Liver (tissue), 9 donors: Measurements from ENCODE around the gene RAB28. TPM values are rescaled to one million over a fixed set of nuclear protein-coding genes. Genes with fewer than 3 reads are reported as not detected.

Experiments
- DNase-seq: peaks from one replicate; pipeline ENCODE4 v3.0.0-alpha.2; 2017; ENCODE audit warnings: low spot score
- H3K27ac ChIP-seq, 2 donors: one replicate each; pipeline ENCODE4 v1.7.0; 2013; ENCODE audit warnings: inconsistent platforms in 2 of 2, low read length in 2 of 2, control low read depth in 1 of 2, low read depth in 1 of 2, mild to moderate bottlenecking in 1 of 2
- H3K27me3 ChIP-seq, 4 donors: one replicate each; pipeline versions ENCODE4 v1.6.1 to v1.7.0; 2013; ENCODE audit warnings: low read length in 3 of 4, inconsistent platforms in 1 of 4, mild to moderate bottlenecking in 1 of 4, moderate library complexity in 1 of 4; ENCODE audit not compliant: control insufficient read depth in 4 of 4, insufficient read depth in 4 of 4
- H3K36me3 ChIP-seq, 4 donors: one replicate each; pipeline versions ENCODE4 v1.6.1 to v1.7.0; 2013; ENCODE audit warnings: low read length in 3 of 4, mild to moderate bottlenecking in 3 of 4, low read depth in 1 of 4, moderate library complexity in 1 of 4; ENCODE audit not compliant: control insufficient read depth in 4 of 4, insufficient read depth in 3 of 4
- H3K4me1 ChIP-seq, 4 donors: one replicate each; pipeline versions ENCODE4 v1.6.1 to v1.7.0; 2013; ENCODE audit warnings: low read length in 3 of 4, mild to moderate bottlenecking in 3 of 4, moderate library complexity in 1 of 4; ENCODE audit not compliant: control insufficient read depth in 4 of 4, insufficient read depth in 4 of 4
- H3K4me3 ChIP-seq, 3 donors: one replicate each; pipeline versions ENCODE4 v1.6.1 to v1.7.0; 2013; ENCODE audit warnings: low read length in 3 of 3, control low read depth in 1 of 3, low read depth in 1 of 3, mild to moderate bottlenecking in 1 of 3
- H3K9ac ChIP-seq, 2 donors: one replicate each; pipeline ENCODE4 v1.7.0; 2013; ENCODE audit warnings: low read length in 2 of 2, mild to moderate bottlenecking in 2 of 2, moderate library complexity in 2 of 2, control low read depth in 1 of 2, low read depth in 1 of 2
- H3K9me3 ChIP-seq, 4 donors: one replicate each; pipeline versions ENCODE4 v1.6.1 to v1.7.0; 2013; ENCODE audit warnings: low read length in 3 of 4; ENCODE audit not compliant: control insufficient read depth in 4 of 4
- ATF3 ChIP-seq: IDR thresholded peaks from 2 replicates; pipeline ENCODE4 v1.6.1; 2016; ENCODE audit warnings: antibody characterized with exemption
- GABPA ChIP-seq, 2 donors: IDR thresholded peaks in 1 of 2; conservative IDR thresholded peaks in 1 of 2; 2 replicates each; pipeline ENCODE4 v1.6.1; 2016; ENCODE audit warnings: antibody characterized with exemption in 2 of 2, mild to moderate bottlenecking in 1 of 2, moderate library complexity in 1 of 2
- HNF4A ChIP-seq, 2 donors: conservative IDR thresholded peaks; 2 replicates each; pipeline ENCODE4 v1.6.1; 2016; ENCODE audit warnings: antibody characterized with exemption in 2 of 2, mild to moderate bottlenecking in 2 of 2
- JUND ChIP-seq, 2 donors: IDR thresholded peaks; 2 replicates each; pipeline ENCODE4 v1.6.1; 2016; ENCODE audit warnings: antibody characterized with exemption in 2 of 2
- RAD21 ChIP-seq, 2 donors: IDR thresholded peaks; 2 replicates each; pipeline ENCODE4 v1.6.1; 2016; ENCODE audit warnings: antibody characterized with exemption in 2 of 2, mild to moderate bottlenecking in 2 of 2
- REST ChIP-seq: IDR thresholded peaks from 2 replicates; pipeline ENCODE4 v1.6.1; 2016; ENCODE audit warnings: antibody characterized with exemption, mild to moderate bottlenecking
- TAF1 ChIP-seq: conservative IDR thresholded peaks from 2 replicates; pipeline ENCODE4 v1.6.1; 2016; ENCODE audit warnings: antibody characterized with exemption, mild to moderate bottlenecking
- YY1 ChIP-seq: IDR thresholded peaks from 2 replicates; pipeline ENCODE4 v1.6.1; 2016; ENCODE audit warnings: antibody characterized with exemption, mild to moderate bottlenecking
- ZBTB33 ChIP-seq: IDR thresholded peaks from 2 replicates; pipeline ENCODE4 v1.6.1; 2016; ENCODE audit warnings: antibody characterized with exemption
- WGBS: extraction: QIAGEN DNeasy Blood & Tissue Kit; methylation state at CpG from one replicate; pipeline ENCODE4 v1.1.7; 2013; 5-methylcytosine and 5-hydroxymethylcytosine counted together
- polyA plus RNA-seq, 2 donors: library from polyadenylated mRNA; stranded (reverse) in 1 of 2; unstranded in 1 of 2; fragments of 200-250 nt in 1 of 2; fragments of >200 nt in 1 of 2; fragmentation: Nextera tagmentation in 1 of 2; extraction: Ambion mirVana in 1 of 2; gene quantifications; one replicate each; pipeline versions ENCODE4 v1.2.1 to v1.2.3, GENCODE V29; 2013 to 2015
- total RNA-seq, 2 donors: library from RNA; depleted of rRNA; stranded (reverse); fragments of >200 nt; gene quantifications; one replicate each; pipeline ENCODE4 v1.2.3, GENCODE V29; 2014
- TF ChIP-seq, protein P1 (sequence below): fragments of 150-350 bp; IDR thresholded peaks from 2 replicates; pipeline ENCODE4 v1.5.1; 2017; ENCODE audit warnings: improper control_type of control experiment, low read depth, low read length; ENCODE audit not compliant: missing input control
- donor health status: healthy.
- donor health status: healthy.
- donor health status: healthy.
- donor health status: healthy.
- donor health status: healthy.

Gene RAB28
- total and polyA plus RNA-seq, 4 donors = 3.9 to 7.7 (median 6.8) TPM

DNA sequence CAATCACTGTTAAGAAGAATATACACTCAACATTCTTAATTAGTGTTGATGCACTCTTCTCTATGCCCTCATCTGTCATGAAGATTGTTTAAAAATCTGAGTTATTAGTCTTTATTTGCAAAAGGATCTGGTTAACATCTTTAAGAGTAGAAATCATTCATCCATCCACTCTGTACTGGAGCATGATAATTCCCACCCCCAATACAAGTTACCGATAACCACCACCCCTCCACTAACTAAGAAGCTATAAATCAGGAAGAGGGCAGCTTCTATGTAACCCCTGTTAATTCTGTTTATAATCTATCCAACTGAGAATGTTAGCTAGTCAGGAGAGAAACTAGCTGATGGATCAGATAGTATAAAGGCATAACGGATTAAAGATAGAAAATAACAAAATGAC is 34.5 kb downstream of the RAB28 start:
- Histone ChIP-seq H3K4me3 (no peak overlapping the region), H3K36me3 (peaks cover 0 to 3% (median 1%) of the 10 kb centered on the region in 4 donors), H3K4me1 (no peaks in the 10 kb centered on the region), H3K27me3 (no peaks in the 10 kb centered on the region), H3K9me3 (no peaks in the 10 kb centered on the region), H3K9ac (no peak overlapping the region), H3K27ac (no peak overlapping the region)
- 93% methylated on average over 2 of the region's 2 CpGs for WGBS
- no peak for TF ChIP-seq JUND (IDR thresholded peaks at IDR 0.05)
- TF ChIP-seq ZBTB33 = no peak
- TF ChIP-seq HNF4A (conservative IDR thresholded peaks at IDR 0.05) = no peak
- TF ChIP-seq TAF1 = no peak
- TF ChIP-seq REST = no peak
- TF ChIP-seq RAD21 (IDR thresholded peaks at IDR 0.05) = no peak
- DNase-seq = no peak

- Histone ChIP-seq H3K4me3 (no peak overlapping the region), H3K9me3 (no peaks in the 10 kb centered on the region), H3K4me1 (no peaks in the 10 kb centered on the region), H3K36me3 (no peaks in the 10 kb centered on the region), H3K27ac (no peak overlapping the region), H3K27me3 (no peaks in the 10 kb centered on the region), H3K9ac (no peak overlapping the region)
- TF ChIP-seq YY1 = no peak
- 91% methylated on average over 22 of the region's 22 CpGs for WGBS
- DNase-seq = no peak
These were observed 38.0 kb downstream of the RAB28 start for GRCh38 chr4:13445841-13446790.

GRCh38 chr4:13441506-13441905 is 42.6 kb downstream of the RAB28 start:
- no peaks in the 10 kb centered on the region for H3K36me3 ChIP-seq
- peaks cover 0 to 7% (median 0%) of the 10 kb centered on the region in 4 donors for H3K9me3 ChIP-seq
- no peak overlapping the region for H3K9ac ChIP-seq
- no peaks in the 10 kb centered on the region for H3K4me1 ChIP-seq
- H3K27ac ChIP-seq = no peak overlapping the region
- DNase-seq = no peak
- H3K27me3 ChIP-seq = no peaks in the 10 kb centered on the region
- no peak overlapping the region for H3K4me3 ChIP-seq
- no peak for TF ChIP-seq ZBTB33
- no peak for TF ChIP-seq ATF3
- no peak for TF ChIP-seq JUND (IDR thresholded peaks at IDR 0.05)
- no peak for TF ChIP-seq HNF4A (conservative IDR thresholded peaks at IDR 0.05)
- TF ChIP-seq REST = no peak
- TF ChIP-seq TAF1 = no peak
- TF ChIP-seq GABPA (IDR thresholded peaks at IDR 0.05 in 1 of 2, conservative IDR thresholded peaks at IDR 0.05 in 1 of 2) = no peak
- TF ChIP-seq, protein P1, sequence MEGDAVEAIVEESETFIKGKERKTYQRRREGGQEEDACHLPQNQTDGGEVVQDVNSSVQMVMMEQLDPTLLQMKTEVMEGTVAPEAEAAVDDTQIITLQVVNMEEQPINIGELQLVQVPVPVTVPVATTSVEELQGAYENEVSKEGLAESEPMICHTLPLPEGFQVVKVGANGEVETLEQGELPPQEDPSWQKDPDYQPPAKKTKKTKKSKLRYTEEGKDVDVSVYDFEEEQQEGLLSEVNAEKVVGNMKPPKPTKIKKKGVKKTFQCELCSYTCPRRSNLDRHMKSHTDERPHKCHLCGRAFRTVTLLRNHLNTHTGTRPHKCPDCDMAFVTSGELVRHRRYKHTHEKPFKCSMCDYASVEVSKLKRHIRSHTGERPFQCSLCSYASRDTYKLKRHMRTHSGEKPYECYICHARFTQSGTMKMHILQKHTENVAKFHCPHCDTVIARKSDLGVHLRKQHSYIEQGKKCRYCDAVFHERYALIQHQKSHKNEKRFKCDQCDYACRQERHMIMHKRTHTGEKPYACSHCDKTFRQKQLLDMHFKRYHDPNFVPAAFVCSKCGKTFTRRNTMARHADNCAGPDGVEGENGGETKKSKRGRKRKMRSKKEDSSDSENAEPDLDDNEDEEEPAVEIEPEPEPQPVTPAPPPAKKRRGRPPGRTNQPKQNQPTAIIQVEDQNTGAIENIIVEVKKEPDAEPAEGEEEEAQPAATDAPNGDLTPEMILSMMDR = no peak
